Tibial nerve (tissue), 4 donors: ENCODE data around the gene SLC5A8. TPM values are rescaled to one million over a fixed set of nuclear protein-coding genes. Genes with fewer than 3 reads are reported as not detected.

Experiments
- DNase-seq, 2 donors: peaks; one replicate each; pipeline ENCODE4 v3.0.0-alpha.2; 2019; ENCODE audit warnings: low spot score in 2 of 2
- H3K27ac ChIP-seq, 4 donors: fragments of 200-600 bp; sonication (generic) in 3 of 4; one replicate each; pipeline ENCODE4 v1.5.1; 2017 to 2019; ENCODE audit warnings: mild to moderate bottlenecking in 1 of 4
- H3K27me3 ChIP-seq, 2 donors: fragments of 200-600 bp; sonication (generic) in 1 of 2; one replicate each; pipeline versions ENCODE4 v1.5.1 to v1.6.0; 2017 to 2019
- H3K36me3 ChIP-seq, 3 donors: fragments of 200-600 bp; sonication (generic); one replicate each; pipeline ENCODE4 v1.5.1; 2018 to 2019
- H3K4me1 ChIP-seq, 4 donors: fragments of 200-600 bp; sonication (generic) in 3 of 4; one replicate each; pipeline ENCODE4 v1.5.1; 2017 to 2019
- H3K4me3 ChIP-seq, 4 donors: fragments of 200-600 bp; sonication (generic) in 3 of 4; one replicate each; pipeline ENCODE4 v1.5.1; 2017 to 2019; ENCODE audit warnings: mild to moderate bottlenecking in 1 of 4, moderate library complexity in 1 of 4
- H3K9me3 ChIP-seq, 4 donors: fragments of 200-600 bp; sonication (generic) in 3 of 4; one replicate each; pipeline ENCODE4 v1.5.1; 2017 to 2019
- CTCF ChIP-seq, 5 experiments: fragments of 200-600 bp in 3 of 5; fragments of 450-650 bp in 2 of 5; sonication (generic) in 3 of 5; IDR thresholded peaks; one replicate each; pipeline ENCODE4 v1.5.1; 2016 to 2019; ENCODE audit warnings: antibody characterized with exemption in 5 of 5, mild to moderate bottlenecking in 3 of 5, moderate library complexity in 2 of 5
- EP300 ChIP-seq, 2 donors: sonication (generic); formaldehyde crosslinking; IDR thresholded peaks; one replicate each; pipeline ENCODE4 v1.6.1; 2017; ENCODE audit warnings: antibody characterized with exemption in 2 of 2, mild to moderate bottlenecking in 1 of 2
- POLR2A ChIP-seq, 2 donors: fragments of 450-650 bp; IDR thresholded peaks; one replicate each; pipeline ENCODE4 v1.6.1; 2017; ENCODE audit warnings: antibody characterized with exemption in 2 of 2, mild to moderate bottlenecking in 2 of 2, moderate library complexity in 2 of 2
- WGBS, 2 donors: methylation state at CpG; one replicate each; pipeline ENCODE4 v1.1.5; 2018; 5-methylcytosine and 5-hydroxymethylcytosine counted together
- total RNA-seq, 4 donors: library from RNA; depleted of rRNA; stranded (reverse); fragments of >200 nt; gene quantifications; one replicate each; pipeline ENCODE4 v1.1.0, GENCODE V29; 2016

SLC5A8 gene
- total RNA-seq, 4 donors from 2014 or later: not detected

- WGBS, 2 donors: 90 to 91% methylated on average over 1 of the region's 1 CpG
- Histone ChIP-seq H3K36me3 (no peaks in the 10 kb centered on the region), H3K9me3 (no peaks in the 10 kb centered on the region), H3K4me1 (no peaks in the 10 kb centered on the region), H3K27ac (no peak overlapping the region), H3K27me3 (no peaks in the 10 kb centered on the region), H3K4me3 (no peak overlapping the region)
- TF ChIP-seq CTCF (IDR thresholded peaks at IDR 0.05) (no peak), POLR2A (IDR thresholded peaks at IDR 0.05) (no peak), EP300 (IDR thresholded peaks at IDR 0.05) (no peak)
- no peak for DNase-seq
These were observed 9.2 kb downstream of the SLC5A8 start for GRCh38 chr12:101200824-101201223.

GRCh38 chr12:101200145-101200544, 9.9 kb downstream of the SLC5A8 start:
- H3K4me1 ChIP-seq: no peaks in the 10 kb centered on the region
- TF ChIP-seq POLR2A (IDR thresholded peaks at IDR 0.05): no peak
- no peak for TF ChIP-seq EP300 (IDR thresholded peaks at IDR 0.05)
- TF ChIP-seq CTCF (IDR thresholded peaks at IDR 0.05): no peak
- no peaks in the 10 kb centered on the region for H3K27me3 ChIP-seq
- no peaks in the 10 kb centered on the region for H3K9me3 ChIP-seq
- 85 to 95% methylated on average over 2 of the region's 2 CpGs for WGBS, 2 donors
- H3K27ac ChIP-seq: no peak overlapping the region
- no peak for DNase-seq
- H3K36me3 ChIP-seq: no peaks in the 10 kb centered on the region
- H3K4me3 ChIP-seq: no peak overlapping the region

- DNase-seq: peak in 1 of 2 donors; percentile 30
- WGBS, 2 donors: 37 to 41% methylated on average over 2 of the region's 2 CpGs
- TF ChIP-seq POLR2A (IDR thresholded peaks at IDR 0.05) (no peak), EP300 (IDR thresholded peaks at IDR 0.05) (no peak), CTCF (IDR thresholded peaks at IDR 0.05) (no peak)
These were observed 23.7 kb downstream of the SLC5A8 start for GRCh38 chr12:101186291-101186690.

GRCh38 chr12:101181776-101182175, 28.3 kb downstream of the SLC5A8 start:
- Histone ChIP-seq H3K4me3 (no peak overlapping the region), H3K36me3 (no peaks in the 10 kb centered on the region), H3K27me3 (no peaks in the 10 kb centered on the region), H3K27ac (no peak overlapping the region), H3K9me3 (no peaks in the 10 kb centered on the region), H3K4me1 (no peaks in the 10 kb centered on the region)
- no peak for DNase-seq
- no peak for TF ChIP-seq EP300 (IDR thresholded peaks at IDR 0.05)
- no peak for TF ChIP-seq POLR2A (IDR thresholded peaks at IDR 0.05)
- no peak for TF ChIP-seq CTCF (IDR thresholded peaks at IDR 0.05)
- WGBS, 2 donors: 45 to 49% methylated on average over 2 of the region's 2 CpGs

More at GRCh38 chr12:101186291-101186690, 23.7 kb downstream of the SLC5A8 start:
- Histone ChIP-seq H3K36me3 (no peaks in the 10 kb centered on the region), H3K4me3 (no peak overlapping the region), H3K27me3 (no peaks in the 10 kb centered on the region), H3K4me1 (no peaks in the 10 kb centered on the region), H3K9me3 (no peaks in the 10 kb centered on the region), H3K27ac (no peak overlapping the region)

- no peak overlapping the region for H3K4me3 ChIP-seq
- DNase-seq: no peak
- H3K4me1 ChIP-seq: no peaks in the 10 kb centered on the region
- peaks cover 0 to 6% (median 0%) of the 10 kb centered on the region in 4 donors for H3K9me3 ChIP-seq
- TF ChIP-seq CTCF (IDR thresholded peaks at IDR 0.05) (no peak), POLR2A (IDR thresholded peaks at IDR 0.05) (no peak), EP300 (IDR thresholded peaks at IDR 0.05) (no peak)
- no peaks in the 10 kb centered on the region for H3K36me3 ChIP-seq
- no peak overlapping the region for H3K27ac ChIP-seq
- 81 to 92% methylated on average over 3 of the region's 3 CpGs for WGBS, 2 donors
- H3K27me3 ChIP-seq: no peaks in the 10 kb centered on the region
These were observed 35.5 kb downstream of the SLC5A8 start for GRCh38 chr12:101174541-101174940.
